Natural killer cell treated with Interleukin-12 subunit alpha and Interleukin-12 subunit beta and Interleukin-15 and Interleukin-18, amount 100 ng/mL, for 72 hours (primary cell): Measurements from ENCODE around the gene SH3BP5. TPM values are rescaled to one million over a fixed set of nuclear protein-coding genes. Genes with fewer than 3 reads are reported as not detected.
A peak's percentile ranks its signal among the peaks of the same experiment; 100 is the strongest.
"Not testable (repeated sequence)": the region's sequence is repeated elsewhere in the genome, so short reads cannot be mapped to it uniquely, and the experiment has no call there.

Experiments used
- ATAC-seq, 2 donors: fragments of 150-1000 bp; cut with Tn5 transposase in 1 of 2; sonication (Bioruptor Pico), chemical (Tn5 transposase) in 1 of 2; 2 replicates each; pipeline ENCODE4 v1.10.0; 2021
- DNase-seq: peaks from one replicate; pipeline ENCODE4 v3.0.0; 2022; ENCODE audit warnings: low spot score
- H3K27ac Mint-ChIP-seq, 2 donors: 1 replicate in 1 of 2; 2 replicates in 1 of 2; pipeline ENCODE4 v1.8.0; 2022; ENCODE audit warnings: mixed read lengths in 2 of 2, mild to moderate bottlenecking in 1 of 2, moderate library complexity in 1 of 2
- H3K27me3 Mint-ChIP-seq, 2 donors: 1 replicate in 1 of 2; 2 replicates in 1 of 2; pipeline ENCODE4 v1.8.0; 2022; ENCODE audit warnings: mixed read lengths in 2 of 2
- H3K36me3 Mint-ChIP-seq: one replicate; pipeline ENCODE4 v1.8.0; 2022; ENCODE audit warnings: mixed read lengths
- H3K4me1 Mint-ChIP-seq, 2 donors: 1 replicate in 1 of 2; 2 replicates in 1 of 2; pipeline ENCODE4 v1.8.0; 2022; ENCODE audit warnings: low read depth in 2 of 2, mixed read lengths in 2 of 2, mild to moderate bottlenecking in 1 of 2
- H3K4me3 Mint-ChIP-seq: one replicate; pipeline ENCODE4 v1.8.0; 2022; ENCODE audit warnings: mixed read lengths
- H3K9me3 Mint-ChIP-seq: 2 replicates; pipeline ENCODE4 v1.8.0; 2022; ENCODE audit warnings: mixed read lengths
- total RNA-seq, 2 donors: library from RNA; stranded (reverse); gene quantifications; one replicate each; pipeline ENCODE4 v1.2.3, GENCODE V29; 2022

SH3BP5 gene
- 100 to 1,000 TPM in 1 of 2 donors, 10 to 100 TPM in 1; 58.5 to 165 TPM for total RNA-seq

- Mint-ChIP-seq H3K36me3 (peaks cover 9% of the 10 kb centered on the region), H3K27me3 (no peaks in the 10 kb centered on the region), H3K4me1 (peaks cover 41 to 49% of the 10 kb centered on the region in 2 donors), H3K9me3 (no peaks in the 10 kb centered on the region), H3K4me3 (peak within 1 kb of the TSS; percentile 98), H3K27ac (peak within 1 kb of the TSS; percentile 81 to 88)
- ATAC-seq (peak; percentile 94 to 95), DNase-seq (peak; percentile 88)
Measured at GRCh38 chr3:15332405-15333098, at the start of gene SH3BP5. TSS of gene SH3BP5 (minus strand) at chr3:15332586. CDS start at chr3:15332408, 178 bp downstream.

DNA sequence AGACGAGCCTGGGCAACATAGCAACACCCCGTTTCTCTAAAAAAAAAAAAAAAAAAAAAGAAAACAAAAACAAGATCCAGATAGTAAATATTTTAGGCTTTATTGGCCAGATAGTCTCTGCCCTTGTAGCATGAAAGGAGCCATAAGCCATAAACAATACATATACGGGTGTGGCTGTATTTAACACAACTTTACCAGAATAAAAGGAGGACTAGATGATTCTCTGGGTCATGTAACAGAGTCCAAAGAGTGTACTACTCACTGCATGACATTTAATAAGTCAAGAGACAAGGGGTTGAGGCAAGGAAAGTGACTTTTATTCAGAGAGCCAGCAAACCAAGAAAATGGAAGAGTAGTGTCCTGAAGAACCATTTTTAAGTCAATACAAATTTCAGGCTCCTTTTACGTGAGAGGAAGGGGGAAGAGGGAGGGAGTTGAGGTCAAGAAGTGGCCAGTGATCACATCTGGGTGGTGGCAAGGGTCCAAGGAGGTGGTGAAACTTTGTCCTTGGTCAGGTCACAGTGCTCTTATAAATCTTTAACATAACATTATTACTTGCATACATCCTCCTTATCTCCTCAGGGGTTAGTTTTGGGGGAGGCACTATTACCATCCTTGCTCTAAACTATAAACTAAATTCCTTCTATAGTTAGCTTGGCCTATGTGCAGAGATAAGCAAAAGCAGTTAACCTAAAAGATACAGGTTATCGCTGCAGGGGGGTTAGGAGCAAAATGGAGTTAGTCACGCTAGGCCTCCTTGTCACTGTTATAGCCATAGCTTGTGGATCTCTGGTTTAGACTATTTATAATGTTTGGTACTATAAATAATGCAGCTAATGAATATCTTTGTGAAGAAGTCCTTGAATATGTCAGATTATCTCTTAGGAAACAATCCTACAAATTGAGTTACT is 48.8 kb upstream of the SH3BP5 start:
- DNase-seq, result no peak
- no peaks in the 10 kb centered on the region for H3K27me3 Mint-ChIP-seq
- no peak overlapping the region for H3K4me3 Mint-ChIP-seq
- no peaks in the 10 kb centered on the region for H3K36me3 Mint-ChIP-seq
- H3K4me1 Mint-ChIP-seq, result peaks cover 10 to 12% of the 10 kb centered on the region in 2 donors
- H3K9me3 Mint-ChIP-seq, result no peaks in the 10 kb centered on the region
- peak overlapping the region in 1 of 2 donors; percentile 30 for H3K27ac Mint-ChIP-seq
- no peak for ATAC-seq

GRCh38 chr3:15377961-15378791 is 45.8 kb upstream of the SH3BP5 start:
- Mint-ChIP-seq H3K4me3 (no peak overlapping the region), H3K36me3 (no peaks in the 10 kb centered on the region), H3K9me3 (no peaks in the 10 kb centered on the region), H3K27me3 (no peaks in the 10 kb centered on the region), H3K27ac (peak overlapping the region; percentile 85 to 91), H3K4me1 (peaks cover 10 to 13% of the 10 kb centered on the region in 2 donors)
- ATAC-seq, result peak; percentile 98
- DNase-seq, result peak; percentile 93

DNA sequence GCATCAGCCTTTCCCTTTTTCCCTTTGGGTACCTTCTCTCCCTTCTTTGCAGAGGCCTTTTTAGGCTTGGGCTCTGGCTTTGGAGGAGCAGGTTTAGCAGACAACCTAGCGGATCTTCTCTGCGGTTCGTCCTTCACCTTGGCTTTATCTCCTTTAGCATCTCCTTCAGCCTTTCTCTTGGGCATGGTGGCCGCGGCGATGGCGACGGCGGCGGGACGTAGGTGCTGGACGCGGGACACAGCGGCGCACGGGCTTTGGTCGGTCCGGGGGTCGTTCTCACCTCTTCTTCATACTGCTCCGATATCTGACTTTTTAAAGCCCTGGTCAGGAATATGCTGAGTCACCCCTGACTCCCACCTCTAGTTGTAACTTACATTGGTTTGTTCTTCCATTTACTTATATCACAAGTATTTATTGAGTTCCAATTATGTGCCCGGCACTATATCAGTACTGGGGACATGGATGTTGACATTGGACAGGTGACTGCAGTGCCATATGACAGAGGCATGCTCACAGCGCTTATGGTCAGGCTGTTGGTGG is 43.1 kb upstream of the SH3BP5 start:
- Mint-ChIP-seq H3K4me1 (peaks cover 10 to 13% of the 10 kb centered on the region in 2 donors), H3K4me3 (no peak overlapping the region), H3K27me3 (no peaks in the 10 kb centered on the region), H3K36me3 (no peaks in the 10 kb centered on the region), H3K27ac (peak overlapping the region in 1 of 2 donors; percentile 82), H3K9me3 (no peaks in the 10 kb centered on the region)
- no peak for ATAC-seq
- DNase-seq, result no peak

GRCh38 chr3:15372918-15373317 is 40.5 kb upstream of the SH3BP5 start:
- H3K9me3 Mint-ChIP-seq, result no peaks in the 10 kb centered on the region
- ATAC-seq, result no peak
- no peak for DNase-seq
- no peaks in the 10 kb centered on the region for H3K27me3 Mint-ChIP-seq
- H3K4me1 Mint-ChIP-seq, result peaks cover 7 to 12% of the 10 kb centered on the region in 2 donors
- H3K4me3 Mint-ChIP-seq, result no peak overlapping the region
- peak overlapping the region in 1 of 2 donors; percentile 35 for H3K27ac Mint-ChIP-seq
- H3K36me3 Mint-ChIP-seq, result no peaks in the 10 kb centered on the region

DNA sequence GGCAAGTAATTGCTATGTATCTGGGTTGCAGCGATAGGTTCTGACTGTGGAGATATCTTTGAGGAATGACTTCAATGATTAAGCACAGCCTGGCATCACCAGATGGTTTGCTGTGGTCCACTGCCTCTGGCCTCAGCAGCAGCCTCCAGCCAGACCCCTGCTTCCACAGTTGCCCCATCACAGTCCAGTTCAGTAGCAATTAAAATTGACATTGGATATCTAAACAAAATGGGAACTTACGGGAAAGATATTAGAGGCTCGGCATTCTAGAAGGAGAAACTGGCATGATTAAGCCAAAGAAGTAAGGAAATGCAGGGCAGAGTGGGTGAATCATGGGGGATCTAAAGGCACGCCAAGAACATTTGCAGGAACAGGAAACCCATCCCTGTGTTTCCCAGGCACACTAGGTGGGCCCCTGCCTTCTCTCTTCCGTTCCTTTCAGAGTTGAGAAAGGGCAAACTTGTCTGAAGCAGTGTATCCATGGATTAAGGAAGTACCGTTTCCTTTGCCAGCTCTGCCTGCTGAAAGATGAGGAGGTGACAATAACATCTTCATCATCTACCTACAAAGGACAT is 36.3 kb upstream of the SH3BP5 start:
- DNase-seq (no peak), ATAC-seq (no peak)
- H3K9me3 Mint-ChIP-seq, result no peaks in the 10 kb centered on the region
- no peak overlapping the region for H3K4me3 Mint-ChIP-seq
- peak overlapping the region in 1 of 2 donors; percentile 85 for H3K27ac Mint-ChIP-seq
- no peaks in the 10 kb centered on the region for H3K36me3 Mint-ChIP-seq
- peaks cover 0 to 3% of the 10 kb centered on the region in 2 donors for H3K27me3 Mint-ChIP-seq
- H3K4me1 Mint-ChIP-seq, result peaks cover 16 to 19% of the 10 kb centered on the region in 2 donors

- Mint-ChIP-seq H3K27me3 (peaks cover 0 to 3% of the 10 kb centered on the region in 2 donors), H3K36me3 (no peaks in the 10 kb centered on the region), H3K9me3 (no peaks in the 10 kb centered on the region), H3K4me1 (peaks cover 24 to 26% of the 10 kb centered on the region in 2 donors), H3K27ac (peak overlapping the region; percentile 23 to 85), H3K4me3 (peak overlapping the region; percentile 8)
- ATAC-seq, result no peak
- no peak for DNase-seq
Measured at GRCh38 chr3:15367059-15367458, 34.7 kb upstream of the SH3BP5 start.

DNA sequence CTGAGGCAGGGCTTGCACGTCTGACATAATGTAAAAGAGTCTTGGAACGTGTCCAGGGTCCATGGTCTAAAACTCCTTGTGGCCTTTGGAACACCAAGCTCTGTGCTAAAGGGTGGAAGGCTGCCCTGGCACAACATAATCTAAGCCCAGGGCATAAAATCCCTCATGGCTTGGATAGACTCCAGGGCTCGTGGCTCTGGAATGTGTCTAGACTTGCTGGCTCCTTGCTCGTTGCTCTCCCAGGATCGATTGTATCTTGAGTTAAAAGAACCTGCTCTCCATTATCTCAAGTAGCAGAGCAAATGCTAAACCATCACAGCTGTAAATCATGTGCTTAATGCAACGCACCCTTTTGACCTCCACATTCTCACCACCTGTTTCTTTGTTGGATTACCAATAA is 31.7 kb upstream of the SH3BP5 start:
- not testable (repeated sequence) for DNase-seq, H3K27me3 Mint-ChIP-seq, H3K9me3 Mint-ChIP-seq, H3K4me3 Mint-ChIP-seq, H3K36me3 Mint-ChIP-seq, H3K27ac Mint-ChIP-seq, ATAC-seq
- H3K4me1 Mint-ChIP-seq, result peaks cover 41 to 42% of the 10 kb centered on the region in 2 donors

DNA sequence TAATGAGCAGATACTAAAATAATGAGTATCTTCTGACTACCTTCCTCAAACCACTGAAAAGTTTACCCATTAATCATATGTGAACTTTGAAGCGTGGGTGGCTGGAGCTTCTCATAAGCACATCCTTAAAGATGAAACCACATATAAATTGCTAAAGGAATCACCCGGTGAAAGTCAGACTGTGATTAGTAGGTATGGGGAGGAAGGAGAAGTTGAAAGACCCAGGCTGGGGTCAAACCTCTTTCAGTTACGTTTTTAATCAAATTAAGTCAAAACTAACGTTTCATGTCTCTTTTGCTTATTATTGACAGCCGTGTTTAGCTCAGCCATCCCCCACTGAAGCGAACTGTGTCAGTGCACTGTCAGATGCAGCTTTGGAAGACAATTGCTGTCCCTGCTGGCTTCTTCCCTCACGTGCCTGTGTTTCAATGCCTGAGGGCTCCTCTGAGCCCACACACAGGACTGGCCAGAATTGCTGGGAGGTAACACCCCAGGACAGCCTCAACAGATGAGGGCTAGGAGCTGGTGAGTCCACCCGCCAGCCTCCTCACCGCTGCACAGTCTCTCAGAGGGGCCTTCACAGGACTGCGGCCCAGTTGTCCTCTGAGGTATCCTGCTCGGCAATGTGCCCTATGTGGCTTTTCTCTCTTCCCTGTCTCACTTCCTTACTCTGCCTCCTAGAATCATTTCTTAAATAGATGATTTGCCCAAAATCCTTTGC is 29.3 kb upstream of the SH3BP5 start:
- Mint-ChIP-seq H3K36me3 (no peaks in the 10 kb centered on the region), H3K9me3 (no peaks in the 10 kb centered on the region), H3K27me3 (no peaks in the 10 kb centered on the region), H3K27ac (peak overlapping the region; percentile 84 to 90), H3K4me3 (peak overlapping the region; percentile 81), H3K4me1 (peaks cover 28 to 30% of the 10 kb centered on the region in 2 donors)
- DNase-seq (no peak), ATAC-seq (peak; percentile 86 to 87)

GRCh38 chr3:15360788-15361493 is 28.6 kb upstream of the SH3BP5 start:
- Mint-ChIP-seq H3K27me3 (no peaks in the 10 kb centered on the region), H3K4me3 (peak overlapping the region; percentile 81), H3K36me3 (no peaks in the 10 kb centered on the region), H3K27ac (peak overlapping the region; percentile 84 to 90), H3K4me1 (peaks cover 34 to 36% of the 10 kb centered on the region in 2 donors), H3K9me3 (no peaks in the 10 kb centered on the region)
- DNase-seq (no peak), ATAC-seq (no peak)

- DNase-seq, result no peak
- Mint-ChIP-seq H3K4me1 (peaks cover 34 to 36% of the 10 kb centered on the region in 2 donors), H3K27me3 (no peaks in the 10 kb centered on the region), H3K9me3 (no peaks in the 10 kb centered on the region), H3K4me3 (no peak overlapping the region), H3K36me3 (no peaks in the 10 kb centered on the region), H3K27ac (no peak overlapping the region)
- ATAC-seq, result no peak
Measured at GRCh38 chr3:15359677-15360397, 27.5 kb upstream of the SH3BP5 start.
